AG20443 (cell line): ENCODE results near the gene IRF8.
A peak's percentile ranks its signal among the peaks of the same experiment; 100 is the strongest.

Experiments used
- DNase-seq: peaks from one replicate; pipeline ENCODE4 v3.0.0; 2012; ENCODE audit warnings: low spot score, mixed read lengths

Gene IRF8

DNA sequence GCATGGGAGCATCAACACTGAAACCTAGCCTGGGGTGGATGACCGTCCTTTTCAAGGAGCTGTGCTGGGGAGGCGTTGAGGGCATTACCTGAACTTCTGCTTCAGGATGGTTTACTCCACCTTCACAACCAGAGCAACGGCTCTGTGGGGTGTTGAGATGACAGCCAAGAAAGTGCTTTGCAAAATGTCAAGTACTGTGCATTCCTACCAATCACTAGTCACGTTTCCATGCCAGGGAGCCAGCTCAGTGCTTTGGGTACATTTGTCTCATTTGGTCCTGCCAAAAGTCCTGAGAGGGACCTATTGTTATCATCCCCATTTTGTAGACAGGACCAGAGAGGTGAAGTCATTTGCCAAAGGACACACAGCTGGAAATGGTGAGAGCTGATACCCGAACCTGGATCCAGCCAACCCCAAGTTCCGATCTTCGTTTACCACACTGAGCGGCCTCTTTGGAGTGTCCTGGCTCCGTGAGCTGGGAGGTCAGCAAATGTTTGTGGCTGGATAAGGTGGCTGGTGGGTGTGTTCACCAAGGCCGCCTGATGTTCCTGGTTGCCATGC lies 61.6 kb downstream of the IRF8 start:
- DNase-seq, result no peak

DNA sequence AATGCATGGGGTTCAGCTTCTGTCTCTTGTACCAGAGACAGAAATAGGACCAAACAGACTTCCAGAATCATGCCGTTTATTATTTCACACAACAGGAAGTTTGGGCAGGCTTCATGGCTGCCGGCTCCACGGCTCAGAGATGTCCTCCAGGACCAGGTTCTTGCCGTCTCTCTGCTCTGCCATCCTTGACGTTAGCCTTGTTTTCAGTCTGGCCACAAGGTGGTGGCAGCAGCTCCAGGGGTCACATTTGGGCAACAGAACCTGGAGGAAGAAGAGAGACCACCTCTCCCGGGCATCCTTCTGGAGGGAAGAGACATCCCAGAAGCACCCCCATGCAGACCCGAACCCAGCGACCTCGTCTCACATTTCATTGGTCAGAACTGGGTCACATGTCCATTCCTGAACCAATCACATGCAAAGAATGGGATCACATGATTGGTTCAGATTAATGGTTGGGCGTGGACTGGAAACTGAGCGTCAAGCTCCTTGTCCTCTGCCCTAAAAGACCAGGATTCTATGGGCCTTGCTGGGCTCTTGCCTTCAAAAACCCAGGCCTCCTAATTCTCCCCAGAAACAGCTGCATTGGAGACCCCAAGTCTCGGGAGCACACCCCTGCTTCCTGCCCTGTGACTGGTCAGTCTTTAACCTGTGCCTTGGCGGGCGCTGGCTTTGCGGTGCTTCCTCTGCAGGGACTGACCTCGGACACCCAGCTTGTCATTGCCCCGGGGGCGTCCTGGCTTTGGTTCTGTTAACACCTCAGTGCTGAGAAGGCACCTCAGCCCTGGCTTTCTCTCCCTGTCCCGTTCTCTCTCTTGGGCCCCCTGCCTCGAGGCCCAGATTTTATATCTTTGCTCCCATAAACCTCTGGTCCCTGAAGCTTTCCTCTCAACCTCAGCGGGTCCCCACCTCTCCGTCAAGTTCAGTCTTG lies 63.3 kb downstream of the IRF8 start:
- no peak for DNase-seq

DNA sequence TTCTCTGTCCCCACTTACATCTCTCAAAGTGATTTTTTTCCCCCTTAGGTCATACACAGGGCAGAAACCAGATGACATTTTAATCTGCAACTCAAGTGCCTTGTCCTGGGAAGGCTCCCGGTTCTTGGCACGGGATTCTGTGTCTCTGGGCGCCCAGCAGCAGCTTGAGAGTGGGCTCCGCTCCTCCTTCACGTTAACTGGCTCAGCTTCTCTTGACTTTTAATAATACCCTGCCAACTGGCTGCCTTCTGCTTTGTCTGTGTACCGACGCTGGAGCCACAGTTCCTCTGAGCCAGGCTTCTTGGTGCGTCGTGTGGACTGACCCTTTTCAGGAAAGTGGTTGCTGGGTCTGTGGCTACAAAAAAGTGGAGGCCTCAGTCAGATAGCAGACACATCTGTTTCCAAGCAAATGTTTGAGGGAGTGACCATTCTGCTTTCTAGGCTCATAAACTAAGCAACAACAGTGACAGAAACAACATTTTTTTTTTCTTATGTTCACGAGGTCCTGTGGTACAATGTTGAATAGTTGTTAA lies 64.9 kb downstream of the IRF8 start:
- DNase-seq, result no peak

DNA sequence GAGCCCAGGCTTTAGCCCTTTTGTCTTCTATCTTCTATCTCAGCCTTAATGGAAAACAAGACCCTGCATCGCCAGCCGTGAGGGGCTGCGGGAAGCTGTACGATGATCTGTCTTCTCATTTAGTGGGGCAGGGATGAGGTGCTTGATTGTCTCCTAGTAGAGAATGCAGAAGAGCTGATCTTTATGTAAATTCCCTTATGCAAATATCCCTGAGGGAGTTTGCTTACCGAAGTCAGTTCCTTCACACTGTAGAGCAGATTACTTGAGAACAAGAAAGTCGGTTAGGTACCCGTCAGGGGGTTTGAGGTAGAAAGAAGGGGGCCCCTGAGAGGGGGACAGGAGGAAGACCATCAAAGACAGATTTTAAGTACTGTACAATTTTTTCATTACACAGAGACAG lies 66.2 kb downstream of the IRF8 start:
- no peak for DNase-seq

DNA sequence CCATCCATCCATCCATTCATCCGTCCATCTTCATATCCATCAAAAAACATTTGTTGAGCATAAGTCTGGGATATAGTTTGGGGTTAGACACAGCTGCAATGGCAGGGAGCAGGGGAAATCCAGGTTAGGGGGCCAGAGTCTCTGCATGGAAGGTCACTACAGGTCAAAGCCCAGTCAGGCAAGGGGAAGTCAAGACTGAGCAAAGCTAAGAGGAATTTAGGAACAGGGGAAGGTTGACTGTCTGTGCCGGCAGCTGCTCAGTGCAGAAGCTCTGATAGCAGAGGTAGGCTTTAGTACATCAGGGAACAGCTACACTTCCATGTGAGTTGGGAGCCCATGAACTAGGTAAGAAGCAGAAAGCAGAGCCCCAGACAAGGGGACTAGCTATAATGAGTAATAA lies 68.1 kb downstream of the IRF8 start:
- DNase-seq, result no peak

DNA sequence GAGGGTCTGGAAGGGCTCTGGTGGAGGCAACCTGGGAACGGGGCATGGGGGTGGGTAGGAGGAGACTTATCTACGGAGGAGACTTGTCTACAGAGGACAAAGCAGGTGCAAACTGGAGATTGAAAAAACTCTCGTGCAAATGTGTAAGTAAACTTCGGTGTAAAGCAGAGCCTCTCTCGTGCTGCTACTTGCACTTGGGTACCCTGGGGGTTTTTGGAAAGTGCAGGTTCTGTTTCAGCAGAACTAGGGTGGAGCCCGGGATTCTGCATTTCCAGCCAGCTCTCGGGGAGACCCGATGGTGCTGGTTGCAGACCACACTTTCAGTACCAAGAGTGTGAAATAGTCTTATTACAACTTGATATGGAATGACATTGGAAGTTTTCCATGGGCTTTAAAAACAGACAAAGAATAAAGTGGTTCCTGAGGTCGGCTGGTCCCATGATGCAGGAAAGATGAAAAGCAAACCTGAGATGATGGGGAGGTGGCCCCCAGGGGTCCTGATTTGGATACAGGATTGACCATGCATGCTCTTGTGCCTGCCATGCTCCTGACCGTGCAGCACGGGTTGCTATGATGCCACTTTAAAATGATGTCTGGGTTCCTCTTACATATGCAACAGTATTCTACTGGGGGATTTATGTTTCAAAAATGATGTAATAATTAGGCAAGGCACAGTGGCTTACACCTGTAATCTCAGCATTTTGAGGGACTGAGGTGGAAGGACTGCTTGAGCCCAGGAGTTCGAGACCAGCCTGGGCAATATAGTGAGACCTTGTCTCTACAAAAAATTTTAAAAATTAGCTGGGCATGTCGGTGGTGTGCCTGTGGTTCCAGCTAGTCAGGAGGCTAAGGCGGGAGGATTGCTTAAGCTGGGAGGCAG lies 69.3 kb downstream of the IRF8 start:
- DNase-seq, result no peak

DNA sequence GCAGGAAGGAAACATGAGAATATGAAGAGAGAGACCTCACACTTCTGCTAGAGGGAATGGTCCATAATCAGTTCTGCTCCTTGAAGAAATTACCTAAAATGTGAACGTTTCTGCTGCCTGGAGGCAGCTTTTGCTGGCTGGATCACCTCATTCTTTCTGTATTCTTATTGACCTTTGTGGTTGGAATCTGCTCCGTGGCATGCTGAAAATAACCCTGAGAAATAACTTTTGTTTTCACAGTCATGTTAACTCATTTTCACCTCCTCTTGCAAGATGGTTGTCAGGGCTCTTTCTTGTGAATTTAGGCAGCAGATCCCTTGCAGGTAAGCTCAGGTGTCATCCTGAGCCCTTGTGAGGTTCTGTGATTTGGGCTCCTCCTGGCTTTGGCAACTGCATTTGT lies 70.2 kb downstream of the IRF8 start:
- peak; percentile 49 for DNase-seq

DNA sequence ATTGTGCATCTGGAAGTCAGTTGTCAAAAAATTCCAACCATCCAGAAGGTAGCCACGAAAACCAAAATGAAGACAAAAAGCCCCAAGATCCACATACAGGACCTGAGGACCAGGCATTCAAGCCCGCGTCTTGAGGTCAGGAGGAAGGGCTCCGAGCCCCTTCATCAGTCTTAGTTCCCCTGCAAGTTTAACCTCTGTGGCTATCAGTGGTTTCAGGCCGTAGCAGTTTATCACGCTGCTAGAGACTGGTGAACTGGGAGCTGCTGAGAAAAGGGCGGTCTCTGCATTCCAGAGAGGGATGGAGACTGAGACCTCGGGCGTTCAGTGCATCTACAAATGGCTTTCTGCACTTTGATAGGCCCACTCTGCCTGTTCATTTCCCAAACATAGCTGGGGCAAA lies 70.6 kb downstream of the IRF8 start:
- peak; percentile 33 for DNase-seq

DNA sequence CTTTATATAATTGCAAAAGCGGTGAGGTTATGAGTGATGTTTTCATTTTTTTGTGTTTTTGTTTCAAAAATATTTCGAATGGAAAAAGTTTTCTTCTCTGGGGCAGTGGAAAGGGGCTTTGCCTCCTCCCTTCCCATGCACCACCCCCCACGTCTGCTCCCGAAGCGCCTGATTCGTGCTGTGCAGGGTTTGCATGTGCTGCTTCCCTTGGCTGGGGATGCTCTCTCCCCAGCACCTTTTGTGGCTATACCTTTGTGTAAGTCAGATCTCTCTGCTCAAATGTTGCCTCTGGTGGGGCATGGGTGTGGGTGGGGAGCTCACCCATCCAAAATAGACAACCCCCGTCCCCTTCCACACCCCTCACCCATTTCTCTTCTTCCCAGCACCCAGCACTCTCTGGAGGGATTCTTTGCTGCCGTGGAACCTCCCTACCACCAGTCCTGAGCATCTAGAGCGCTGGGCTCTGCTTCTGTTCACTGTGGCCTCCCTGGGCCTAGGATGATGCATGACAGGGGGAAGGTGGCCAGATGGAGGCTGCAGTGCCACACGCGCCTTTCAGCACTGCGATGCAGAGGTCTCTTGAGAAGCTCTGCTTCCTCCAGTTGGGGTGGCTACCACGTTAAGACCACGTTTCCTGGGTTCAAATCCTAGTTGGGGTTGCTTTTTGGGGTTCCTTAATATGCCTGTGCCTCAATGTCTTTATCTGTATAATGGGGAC lies 71.2 kb downstream of the IRF8 start:
- no peak for DNase-seq

DNA sequence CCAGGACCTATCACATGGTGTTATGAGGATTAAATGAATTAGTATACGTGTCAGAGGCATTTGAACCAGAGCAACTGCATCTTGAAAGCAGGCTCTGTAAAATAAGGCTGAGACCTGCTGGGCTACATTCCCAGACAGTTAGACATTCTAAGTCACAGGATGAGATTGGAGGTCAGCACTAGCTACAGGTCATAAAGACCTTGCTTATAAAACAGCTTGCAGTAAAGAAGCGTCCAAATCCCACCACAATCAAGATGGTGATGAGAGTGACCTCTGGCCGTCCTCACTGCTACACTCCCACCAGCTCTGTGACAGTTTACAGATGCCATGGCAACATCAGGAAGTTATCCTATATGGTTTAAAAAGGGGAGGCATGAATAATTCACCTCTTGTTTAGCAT lies 71.8 kb downstream of the IRF8 start:
- DNase-seq, result no peak
